Activated effector memory CD4-positive, alpha-beta T cell treated with Interleukin-2 at 50 U/mL for 16 hours (primary cell): ENCODE measurements around the gene MPRIP.
A peak's percentile ranks its signal among the peaks of the same experiment; 100 is the strongest.
"Not testable (repeated sequence)": the region's sequence is repeated elsewhere in the genome, so short reads cannot be mapped to it uniquely, and the experiment has no call there.

Experiments used
- DNase-seq: peaks from one replicate; pipeline ENCODE4 v3.0.0-alpha.2; 2020

MPRIP gene, protein sequence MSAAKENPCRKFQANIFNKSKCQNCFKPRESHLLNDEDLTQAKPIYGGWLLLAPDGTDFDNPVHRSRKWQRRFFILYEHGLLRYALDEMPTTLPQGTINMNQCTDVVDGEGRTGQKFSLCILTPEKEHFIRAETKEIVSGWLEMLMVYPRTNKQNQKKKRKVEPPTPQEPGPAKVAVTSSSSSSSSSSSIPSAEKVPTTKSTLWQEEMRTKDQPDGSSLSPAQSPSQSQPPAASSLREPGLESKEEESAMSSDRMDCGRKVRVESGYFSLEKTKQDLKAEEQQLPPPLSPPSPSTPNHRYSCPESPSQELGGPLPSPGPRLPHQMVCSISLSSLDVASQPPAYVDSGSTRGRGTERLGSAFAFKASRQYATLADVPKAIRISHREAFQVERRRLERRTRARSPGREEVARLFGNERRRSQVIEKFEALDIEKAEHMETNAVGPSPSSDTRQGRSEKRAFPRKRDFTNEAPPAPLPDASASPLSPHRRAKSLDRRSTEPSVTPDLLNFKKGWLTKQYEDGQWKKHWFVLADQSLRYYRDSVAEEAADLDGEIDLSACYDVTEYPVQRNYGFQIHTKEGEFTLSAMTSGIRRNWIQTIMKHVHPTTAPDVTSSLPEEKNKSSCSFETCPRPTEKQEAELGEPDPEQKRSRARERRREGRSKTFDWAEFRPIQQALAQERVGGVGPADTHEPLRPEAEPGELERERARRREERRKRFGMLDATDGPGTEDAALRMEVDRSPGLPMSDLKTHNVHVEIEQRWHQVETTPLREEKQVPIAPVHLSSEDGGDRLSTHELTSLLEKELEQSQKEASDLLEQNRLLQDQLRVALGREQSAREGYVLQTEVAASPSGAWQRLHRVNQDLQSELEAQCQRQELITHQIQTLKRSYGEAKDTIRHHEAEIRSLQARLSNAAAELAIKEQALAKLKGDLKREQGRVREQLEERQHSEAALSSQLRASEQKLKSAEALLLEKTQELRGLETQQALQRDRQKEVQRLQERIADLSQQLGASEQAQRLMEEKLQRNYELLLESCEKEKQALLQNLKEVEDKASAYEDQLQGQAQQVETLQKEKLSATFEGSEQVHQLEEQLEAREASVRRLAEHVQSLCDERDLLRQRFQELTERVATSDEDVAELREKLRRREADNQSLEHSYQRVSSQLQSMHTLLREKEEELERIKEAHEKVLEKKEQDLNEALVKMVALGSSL (N-terminal part only)

DNA sequence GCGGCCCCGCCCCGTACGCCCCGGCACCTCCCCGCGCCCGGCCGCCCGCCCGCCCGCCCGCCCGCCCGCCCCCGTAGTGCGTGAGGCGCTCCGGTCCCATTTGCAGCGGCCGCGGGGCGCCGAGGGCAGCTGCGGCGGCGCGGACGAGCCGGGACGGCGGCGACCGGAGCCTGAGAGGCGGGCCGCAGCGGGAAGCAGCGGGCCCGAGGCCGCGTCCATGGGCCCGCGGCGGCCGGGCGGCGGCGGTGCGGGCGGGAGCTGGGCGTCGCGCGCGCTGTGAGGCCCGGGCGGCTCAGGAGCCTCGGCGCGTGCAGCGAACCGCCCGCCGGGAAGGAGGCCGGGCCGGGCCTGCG is at the start of gene MPRIP:
Gene MPRIP (plus strand): TSS at position 74 of the 353 bp plus-strand sequence. CDS start 392 bp downstream, outside the sequence.
- no peak for DNase-seq

DNA sequence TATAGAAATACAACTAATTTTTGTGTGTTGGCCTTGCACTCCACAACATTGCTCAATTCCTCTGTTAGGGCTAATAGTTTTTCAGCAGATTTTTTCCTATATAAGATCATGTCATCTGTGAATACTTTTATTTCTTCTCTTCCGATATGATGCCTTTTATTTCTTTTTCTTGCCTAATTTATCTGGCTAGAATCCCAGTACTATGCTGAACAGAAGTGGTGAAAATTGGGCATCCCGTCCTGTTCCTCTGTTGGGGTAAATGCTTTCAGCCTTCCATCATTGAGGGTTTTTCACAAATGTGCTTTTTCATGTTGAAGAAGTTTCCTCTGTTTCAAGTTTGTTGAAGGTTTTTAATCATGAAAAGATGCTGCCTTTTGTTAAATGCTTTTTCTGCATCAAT is 47.6 kb upstream of the MPRIP start:
- DNase-seq = no peak

DNA sequence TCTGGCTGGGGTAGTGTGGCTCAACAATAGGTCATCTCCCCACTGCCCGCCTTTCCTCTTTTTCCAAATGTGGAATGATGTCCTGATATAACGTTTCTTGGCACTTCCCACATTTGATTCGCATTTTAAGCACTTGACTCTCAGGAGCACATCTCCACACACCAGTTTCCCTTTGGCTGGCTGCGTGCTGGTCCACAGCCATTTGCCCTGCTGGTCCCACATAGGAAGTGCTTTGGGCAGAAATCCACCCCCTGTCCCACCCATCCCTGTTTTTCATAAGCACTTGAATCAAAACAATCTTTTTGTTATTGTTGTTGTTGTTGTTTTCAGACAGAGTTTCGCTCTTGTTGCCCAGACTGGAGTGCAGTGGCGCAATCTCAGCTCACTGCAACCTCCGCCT is 46.3 kb upstream of the MPRIP start:
- no peak for DNase-seq

DNA sequence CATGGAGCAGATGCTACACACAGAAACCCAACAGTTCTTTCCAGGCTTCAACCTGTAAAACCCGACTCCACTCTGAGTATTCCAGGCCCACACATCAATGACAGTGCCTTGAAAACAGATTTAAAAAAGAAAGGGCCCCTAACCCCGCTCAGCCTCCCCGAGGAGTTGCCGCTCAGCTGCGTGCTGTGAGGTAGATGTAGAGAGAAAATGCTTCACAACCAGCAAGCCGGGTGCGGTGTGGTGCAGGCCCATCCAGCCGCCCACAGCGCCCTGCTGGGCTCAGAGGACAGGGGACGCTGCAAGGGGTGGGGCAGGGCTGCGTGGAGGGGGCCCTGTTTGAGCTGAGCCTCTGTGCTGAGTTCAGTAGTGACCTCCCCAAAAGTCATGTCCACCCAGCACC is 45.5 kb upstream of the MPRIP start:
- not testable (repeated sequence) for DNase-seq

DNA sequence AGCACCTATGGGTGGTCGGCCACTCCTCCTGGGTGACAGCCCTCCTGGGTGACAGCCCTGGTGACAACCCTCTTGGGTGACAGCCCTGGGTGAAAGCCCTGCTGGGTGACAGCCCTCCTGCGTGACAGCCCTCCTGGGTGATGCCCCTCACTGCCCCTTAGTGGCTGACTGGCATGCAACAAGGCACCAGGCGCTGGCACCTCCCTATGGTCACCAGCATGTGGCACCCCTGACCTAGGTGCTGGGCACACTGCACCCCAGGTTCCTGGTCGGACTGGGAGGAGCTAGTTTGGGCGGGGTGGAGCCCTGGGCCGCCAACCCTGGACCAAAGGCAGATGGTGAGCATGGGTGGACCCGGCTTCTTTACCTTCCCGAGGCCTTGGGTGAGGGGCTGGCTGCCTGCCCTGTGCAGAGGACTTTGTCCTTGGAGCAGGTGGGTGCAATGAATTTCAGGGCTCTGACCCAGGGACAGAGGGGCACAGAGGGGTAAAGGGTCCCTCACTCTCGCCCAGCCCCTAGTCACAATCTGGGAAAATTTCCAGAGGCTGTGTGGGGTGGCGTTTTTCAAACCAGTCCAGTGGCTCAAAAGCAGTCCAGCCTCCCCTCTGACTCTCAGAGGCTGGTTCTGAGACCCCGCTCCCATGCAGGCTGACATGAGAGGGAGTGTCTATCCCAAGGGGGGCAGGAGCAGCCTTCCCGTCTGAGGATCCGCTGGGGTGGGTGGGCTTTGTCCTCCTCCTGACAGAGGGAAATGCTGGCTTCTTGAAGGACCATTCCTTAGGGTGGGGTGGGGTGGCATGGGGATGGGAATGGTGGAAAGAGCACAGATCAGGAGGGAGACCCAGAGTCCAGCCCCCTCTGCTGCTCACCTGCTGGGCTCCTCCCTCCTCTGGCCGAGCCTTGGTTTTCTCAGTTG is 44.5 kb upstream of the MPRIP start:
- DNase-seq = no peak

DNA sequence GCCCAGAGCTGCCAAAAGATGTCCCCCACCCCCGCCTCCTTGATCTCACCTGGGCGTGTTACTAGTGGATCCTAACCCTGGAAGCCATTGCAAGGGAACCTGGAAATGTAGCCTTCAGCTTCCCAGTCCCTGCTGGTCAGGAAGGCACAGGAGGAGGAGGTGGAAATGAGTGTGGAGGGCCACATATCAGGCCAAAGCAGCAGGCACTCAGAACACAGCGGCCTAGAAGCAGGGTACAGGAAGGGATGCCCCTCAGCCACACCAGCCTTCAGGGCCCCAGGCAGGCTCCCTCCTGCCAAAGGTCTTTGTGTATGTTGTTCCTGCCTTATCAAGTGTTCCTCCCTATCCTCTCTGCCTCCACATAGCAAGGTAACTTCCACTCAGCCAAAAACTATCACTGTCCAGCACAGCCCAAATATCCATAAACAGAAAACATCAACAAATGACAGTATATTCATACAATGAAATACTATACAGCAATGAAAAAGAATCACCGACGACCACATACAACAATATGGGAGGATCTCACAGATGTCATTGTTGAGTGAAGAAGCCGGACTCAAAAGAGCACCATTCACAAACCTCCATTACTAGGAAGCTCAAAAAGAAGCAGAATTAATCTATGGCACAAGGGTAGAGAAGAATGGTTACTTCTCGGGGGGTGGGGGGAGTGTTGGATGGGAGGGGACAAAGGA is 42.2 kb upstream of the MPRIP start:
- no peak for DNase-seq

DNA sequence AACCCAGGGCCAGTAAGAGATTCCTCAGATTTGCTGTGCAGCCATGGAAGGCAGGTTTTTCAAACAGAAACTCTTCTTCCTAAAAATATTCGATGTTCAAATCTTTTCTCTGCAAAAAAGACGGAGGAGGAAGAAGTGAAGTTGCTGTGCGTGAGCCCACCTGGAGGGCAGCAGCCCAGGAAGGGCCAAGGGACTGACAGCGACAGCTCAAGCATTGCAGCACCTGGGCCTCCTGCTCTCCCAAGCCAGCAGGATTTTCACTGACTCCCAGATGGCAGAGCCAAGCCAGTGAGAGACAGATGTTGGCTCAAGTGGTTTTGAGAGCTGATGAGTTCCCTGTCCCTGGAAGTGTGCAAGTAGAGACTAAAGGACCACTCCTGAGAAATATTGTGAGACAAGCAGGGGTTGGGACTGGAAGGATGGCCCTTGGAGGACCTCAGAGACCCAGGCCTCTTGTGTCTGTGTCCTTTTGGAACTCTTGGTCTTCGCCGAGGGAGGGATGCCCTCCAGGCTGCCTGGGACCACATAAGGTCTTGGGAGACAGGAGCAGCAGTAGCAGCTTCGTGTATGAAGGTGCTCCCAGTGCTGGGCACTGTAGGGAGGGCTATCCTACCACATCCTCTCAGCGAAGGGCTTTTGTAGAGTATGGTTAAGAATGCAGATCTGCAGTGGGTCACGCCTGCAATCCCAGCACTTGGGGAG is 41.0 kb upstream of the MPRIP start:
- no peak for DNase-seq

DNA sequence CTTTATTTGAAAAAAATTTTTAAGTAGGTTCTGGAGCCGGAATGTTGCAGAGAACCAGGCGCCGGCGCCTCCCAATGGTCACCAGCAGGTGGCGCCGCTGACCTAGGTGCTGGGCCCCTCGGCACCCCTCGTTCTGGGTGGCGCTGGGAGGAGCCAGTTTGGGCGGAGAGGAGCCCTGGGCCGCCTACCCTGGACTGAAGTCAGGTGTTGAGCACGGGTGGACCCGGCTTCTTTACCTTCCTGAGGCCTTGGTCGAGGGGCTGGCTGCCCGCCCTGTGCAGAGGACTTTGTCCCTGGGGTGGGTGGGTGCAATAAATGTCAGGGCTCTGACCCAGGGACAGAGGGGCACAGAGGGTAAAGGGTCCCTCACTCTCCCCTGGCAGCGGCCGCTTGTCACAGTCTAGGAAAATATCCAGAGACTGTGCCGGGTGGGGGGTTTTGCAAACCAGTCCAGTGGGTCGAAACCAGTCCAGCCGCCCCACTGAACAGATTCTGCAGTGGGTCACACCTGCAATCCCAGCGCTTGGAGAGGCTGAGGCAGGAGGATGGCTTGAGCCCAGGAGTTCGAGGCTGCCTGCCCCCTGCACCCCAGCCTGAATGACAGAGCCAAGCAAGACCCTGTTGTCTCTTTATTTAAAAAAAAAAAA is 40.3 kb upstream of the MPRIP start:
- peak; percentile 60 for DNase-seq

DNA sequence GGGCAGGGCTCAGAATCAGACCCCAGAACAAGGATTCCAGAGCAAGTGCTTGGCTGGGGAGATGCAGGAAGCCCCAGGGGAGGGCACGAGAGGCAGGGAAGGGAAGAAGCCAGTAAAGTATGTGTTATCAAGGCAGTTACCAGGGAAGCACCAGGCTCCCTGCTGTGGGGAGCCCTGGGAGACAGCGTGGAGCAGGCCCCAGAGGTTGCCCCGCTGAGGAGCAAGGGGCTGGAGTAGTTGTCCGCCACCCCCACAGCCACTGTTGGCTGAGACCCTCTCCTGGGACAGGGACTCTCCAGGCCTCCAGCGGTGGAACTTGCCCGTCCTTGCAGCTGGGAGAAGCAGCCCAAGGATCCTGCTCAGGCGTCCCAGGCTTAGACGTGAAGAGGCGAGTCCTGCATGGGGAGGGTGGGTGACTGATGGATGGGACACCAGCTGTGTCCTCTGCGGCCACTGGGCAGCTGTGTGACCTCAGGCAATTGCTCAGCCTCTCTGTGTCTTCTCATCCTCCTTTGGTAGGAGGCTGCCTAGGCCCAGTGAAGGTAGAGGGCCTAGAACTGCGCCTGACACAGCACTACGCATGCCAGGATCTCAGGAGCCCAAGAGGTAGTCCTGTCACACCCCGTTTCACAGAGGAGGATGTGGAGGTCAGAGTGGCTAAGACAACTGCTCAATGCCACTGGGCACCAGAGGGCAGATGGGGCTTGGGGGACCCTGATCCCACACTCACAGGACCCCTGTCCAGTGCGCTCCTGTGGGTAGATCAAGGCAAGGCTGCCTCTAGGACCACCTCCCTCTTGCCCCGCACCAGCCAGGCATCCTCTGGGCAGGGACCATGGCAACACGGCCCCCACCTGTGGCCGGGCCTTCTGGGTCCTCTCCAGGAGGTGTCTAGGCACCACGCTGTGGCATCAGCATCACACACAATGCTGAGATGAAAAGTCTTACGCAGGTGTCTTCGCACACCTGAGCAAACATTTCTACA is 39.2 kb upstream of the MPRIP start:
- not testable (repeated sequence) for DNase-seq

DNA sequence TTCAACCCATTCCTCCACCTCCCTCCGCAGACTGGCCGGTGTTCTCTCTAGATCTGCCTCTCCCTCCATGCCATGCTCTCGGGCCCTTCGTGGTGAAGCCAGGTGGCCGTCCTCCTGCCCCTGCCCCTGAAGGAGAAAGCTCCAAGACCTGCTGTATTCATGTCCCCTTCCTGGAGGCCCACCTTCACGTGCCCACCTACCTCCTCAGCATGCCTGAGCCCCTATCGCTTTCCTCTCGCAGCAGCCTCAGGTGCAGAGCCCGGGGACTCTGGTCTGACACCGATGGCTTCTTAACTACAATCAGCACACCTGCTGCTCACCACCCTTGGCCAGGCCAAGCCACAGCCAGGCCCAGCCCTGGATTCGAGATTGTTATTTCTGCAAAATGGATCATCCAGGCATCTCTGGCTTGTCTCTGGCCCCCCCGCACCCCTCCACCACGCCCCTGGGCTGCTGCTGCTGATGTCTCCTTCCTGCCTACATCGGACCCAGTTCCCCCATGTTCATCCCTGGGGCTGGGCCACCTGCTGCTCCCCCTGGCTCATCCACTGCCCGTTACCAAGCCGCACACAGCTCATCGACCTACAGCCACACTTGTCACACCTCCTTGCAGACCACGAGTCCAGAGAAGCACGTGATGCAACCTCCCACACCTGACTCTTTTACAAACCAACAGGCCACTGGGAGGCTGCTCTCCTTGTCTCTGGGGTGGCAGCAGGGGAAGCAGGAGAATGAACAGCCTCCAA is 37.8 kb upstream of the MPRIP start:
- no peak for DNase-seq

DNA sequence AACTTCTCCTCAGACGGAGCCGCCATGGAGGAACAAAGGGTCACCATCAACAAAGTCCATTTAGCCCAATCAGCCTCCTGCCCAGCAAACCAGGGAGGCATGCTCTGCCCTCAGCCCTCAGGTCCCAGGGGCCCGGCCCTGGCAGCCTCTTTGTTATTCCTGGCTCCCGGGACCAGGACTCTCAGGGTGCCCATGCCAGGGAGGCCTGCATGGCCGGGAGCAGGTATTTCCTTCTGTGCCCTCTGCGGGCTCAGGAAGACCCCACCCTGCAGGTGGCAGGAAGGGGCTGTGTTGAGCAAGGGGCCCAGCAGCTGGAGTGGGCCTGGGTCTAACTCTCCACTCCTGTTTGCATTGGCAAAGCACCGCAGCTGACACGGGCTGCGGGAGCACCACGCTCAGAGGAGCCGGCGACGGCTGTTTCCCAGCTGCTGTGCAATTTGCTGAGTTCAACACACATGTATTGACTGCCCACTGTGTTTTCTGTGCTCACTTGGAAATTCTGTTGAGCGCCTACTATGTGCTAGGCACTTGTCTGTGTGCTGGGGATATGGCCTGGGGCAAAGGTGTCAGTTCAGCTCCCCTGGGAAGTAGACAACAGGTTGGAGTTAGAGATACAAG is 37.2 kb upstream of the MPRIP start:
- not testable (repeated sequence) for DNase-seq

DNA sequence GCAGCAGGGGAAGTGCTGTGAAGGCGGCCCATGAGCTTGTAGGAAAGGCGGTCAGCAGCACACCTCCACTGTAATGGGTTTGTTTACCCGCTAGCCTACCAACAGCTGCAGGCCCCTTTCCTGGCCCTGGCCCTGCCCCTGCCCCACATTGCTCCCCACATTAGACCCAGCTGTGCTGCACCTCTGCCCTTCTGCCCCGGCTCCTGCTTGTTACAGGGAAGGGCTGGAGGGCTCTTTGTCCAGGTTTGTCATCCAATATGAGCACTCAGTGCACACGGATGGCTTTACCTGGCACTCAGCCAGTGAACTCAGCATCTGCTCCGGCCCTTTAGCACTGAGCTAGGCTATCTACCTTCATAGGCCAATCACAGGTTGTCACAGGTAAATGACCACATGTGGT is 34.4 kb upstream of the MPRIP start:
- DNase-seq = not testable (repeated sequence)

DNA sequence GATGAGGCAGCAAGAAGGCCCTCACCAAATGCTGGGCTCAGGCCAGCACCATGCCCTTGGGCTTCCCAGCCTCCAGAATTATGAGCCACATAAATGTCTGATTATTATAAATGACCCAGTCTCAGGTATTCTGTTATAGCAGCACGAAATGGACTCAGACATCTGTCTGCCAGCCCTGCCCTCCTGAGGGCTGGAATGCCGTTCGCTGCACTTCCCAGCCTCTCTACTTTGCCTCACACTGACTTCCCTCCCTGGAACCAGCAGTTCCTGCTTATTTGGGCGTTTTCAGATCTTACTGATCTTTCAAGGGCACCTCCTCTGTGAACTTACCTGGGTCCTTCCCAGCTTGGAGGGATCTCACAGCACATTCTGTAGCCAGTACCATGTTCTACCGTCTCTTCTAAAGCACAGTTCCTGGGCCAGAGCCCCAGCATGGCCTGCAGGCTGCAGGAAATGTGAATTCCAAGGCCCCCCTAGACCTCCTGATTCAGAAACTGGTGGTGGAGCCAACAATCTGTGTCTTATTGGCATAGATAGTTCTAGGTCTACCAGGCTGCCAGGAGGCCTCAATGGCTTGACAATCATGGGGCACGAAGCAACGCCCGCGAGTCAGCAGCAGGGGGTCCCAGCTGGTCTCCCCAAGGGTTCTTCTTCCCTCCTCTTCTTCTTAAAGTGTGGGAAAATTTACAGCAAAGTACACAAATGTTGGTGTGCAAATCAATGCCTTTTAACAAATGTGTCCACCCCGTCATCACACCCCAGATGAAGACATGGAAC is 33.4 kb upstream of the MPRIP start:
- DNase-seq = not testable (repeated sequence)

DNA sequence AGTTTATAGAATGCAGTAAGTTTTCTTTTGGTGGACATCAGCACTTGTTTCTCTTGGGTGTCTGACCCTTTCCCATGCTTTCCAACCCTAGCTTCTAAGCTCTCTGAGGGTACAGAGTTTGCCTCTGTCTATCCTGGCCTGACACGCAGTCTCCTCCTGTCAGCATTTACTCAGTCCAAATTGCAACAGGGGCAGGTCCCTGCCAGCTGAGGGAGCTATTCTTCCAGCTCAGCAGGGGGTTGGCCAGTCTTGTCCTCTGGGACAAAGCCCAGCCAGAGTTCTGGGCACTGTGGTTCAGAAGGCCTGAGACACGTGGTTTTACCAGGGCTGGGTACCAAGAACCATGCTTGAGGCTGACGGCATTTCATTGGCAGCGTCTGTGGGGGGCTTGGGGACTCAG is 32.3 kb upstream of the MPRIP start:
- DNase-seq = not testable (repeated sequence)

DNA sequence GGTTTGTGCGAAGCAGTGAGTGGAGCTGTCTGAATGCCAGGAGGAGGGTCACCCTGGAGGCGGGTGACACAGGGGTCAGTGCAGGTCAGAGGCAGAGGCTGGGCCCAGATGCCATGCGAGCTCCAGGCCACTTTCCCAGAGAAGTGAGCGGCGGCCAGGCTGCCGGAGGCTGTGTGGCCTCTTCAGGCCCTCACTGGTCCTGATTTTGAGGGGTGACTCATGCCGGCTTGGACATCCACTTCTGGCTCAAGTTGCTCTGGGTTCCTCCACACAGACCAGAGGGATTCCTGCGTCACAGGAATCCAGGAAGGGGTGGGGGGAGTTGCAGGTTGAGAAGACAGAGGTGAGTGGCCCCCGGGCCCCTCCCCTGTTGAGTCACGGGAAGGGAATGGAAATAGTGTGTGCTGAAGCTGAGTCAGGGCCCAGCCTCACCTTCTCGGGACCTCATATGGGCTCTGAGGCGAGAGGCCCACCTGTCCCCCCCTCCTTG is 31.7 kb upstream of the MPRIP start:
- not testable (repeated sequence) for DNase-seq

DNA sequence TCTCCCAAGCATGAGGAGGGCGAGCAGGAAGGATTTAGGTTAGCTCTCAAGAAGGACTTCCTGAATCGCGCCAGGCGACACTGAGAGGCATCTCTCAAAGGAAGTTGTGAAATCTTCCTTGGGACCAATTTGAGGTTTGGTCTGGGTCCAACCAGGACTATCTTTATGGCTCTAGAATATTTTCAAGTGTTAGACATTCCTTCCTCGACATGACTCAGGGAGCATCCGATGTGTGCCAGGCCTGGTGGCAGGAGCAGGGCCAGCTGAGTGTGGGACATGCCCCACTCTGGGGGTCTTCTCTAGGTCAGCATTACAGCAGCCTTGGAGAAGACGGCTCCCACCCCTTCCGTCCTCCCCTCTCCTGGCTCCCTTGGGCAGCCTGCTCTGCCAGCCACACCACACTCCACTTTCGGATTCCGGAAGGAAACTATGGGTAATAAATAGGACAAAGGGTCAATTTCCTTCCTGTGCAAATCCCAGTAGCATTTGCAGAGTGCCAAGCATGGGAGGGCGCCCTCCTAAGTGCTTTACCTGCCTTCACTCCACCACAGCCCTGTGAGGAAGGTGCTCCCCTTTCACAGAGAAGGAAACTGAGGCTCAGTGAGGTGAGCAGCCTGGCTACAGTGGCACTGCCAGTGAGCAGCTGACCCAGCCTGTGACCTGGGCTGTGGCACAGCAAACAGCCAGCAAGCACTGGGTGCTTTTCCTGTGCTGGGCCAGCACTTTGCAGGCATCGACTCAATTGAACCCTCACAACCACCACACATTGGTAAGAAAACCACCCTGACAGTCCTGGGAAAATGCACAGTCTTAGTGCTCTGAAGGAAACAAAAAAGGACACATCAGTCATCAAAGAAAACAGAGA is 31.0 kb upstream of the MPRIP start:
- DNase-seq = not testable (repeated sequence)
